ENCODE results near the gene PLA2G4D. TPM values are rescaled to one million over a fixed set of nuclear protein-coding genes. Genes with fewer than 3 reads are reported as not detected.
A peak's percentile ranks its signal among the peaks of the same experiment; 100 is the strongest.

PLA2G4D gene
- total and polyA plus RNA-seq, 2 donors (not counting 3 experiments of a cell fraction or from before 2014, with no cell fraction given): not detected

DNA sequence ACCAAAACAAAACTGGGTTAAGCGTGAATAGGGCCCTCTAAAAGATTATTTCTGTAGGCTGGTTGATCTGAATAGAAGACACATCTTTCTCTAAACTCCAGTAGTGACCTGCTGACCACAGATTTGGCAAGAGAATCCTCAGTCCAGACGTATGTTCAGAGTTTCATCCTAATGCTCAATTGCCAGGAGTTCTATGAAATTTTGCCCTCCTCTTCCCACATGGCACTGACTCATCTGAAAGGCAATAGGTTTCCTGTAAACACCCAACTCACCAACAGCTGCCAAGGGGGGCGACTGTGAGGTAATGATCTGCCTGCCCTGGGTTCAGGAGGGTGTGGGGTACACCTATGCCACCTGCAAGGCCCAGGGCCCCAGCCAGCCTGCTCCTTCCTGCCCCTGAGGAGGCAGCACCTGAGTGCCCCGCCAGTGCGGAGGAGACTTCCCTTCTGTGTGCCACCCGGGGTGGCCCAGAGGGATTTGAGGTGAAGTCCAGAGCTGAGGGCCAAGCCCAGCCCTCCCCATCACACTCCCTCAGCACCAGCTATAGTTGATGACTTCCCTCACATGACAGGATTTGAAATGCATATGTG is 8.4 kb upstream of the PLA2G4D start:
- Histone ChIP-seq H3K9me3 (replicated peaks; ENCODE audit: control insufficient read depth, insufficient read depth, low read length) (no peaks in the 10 kb centered on the region), H2AFZ (ENCODE audit: low read depth, low read length) (no peak overlapping the region), H3K27me3 (ENCODE audit: control insufficient read depth in 2 of 2, insufficient read depth in 2 of 2, low read length in 2 of 2) (peaks cover 0 to 2% of the 10 kb centered on the region in 2 experiments), H3K79me2 (ENCODE audit: control insufficient read depth, insufficient read depth, low read length) (no peaks in the 10 kb centered on the region), H3K4me3 (replicated peaks in 1 of 3; ENCODE audit: insufficient read depth in 1 of 3, low read depth in 1 of 3, low read length in 3 of 3) (no peak overlapping the region), H3K4me1 (ENCODE audit: control insufficient read depth, extremely low read depth, insufficient read depth, low read length) (peaks cover 18% of the 10 kb centered on the region), H3K36me3 (ENCODE audit: control insufficient read depth in 2 of 2, extremely low read depth in 1 of 2, insufficient read depth in 2 of 2, low read length in 2 of 2) (no peaks in the 10 kb centered on the region), H3K9me1 (replicated peaks; ENCODE audit: control insufficient read depth, extremely low read depth, insufficient read depth, low read length) (no peaks in the 10 kb centered on the region), H3K9ac (replicated peaks; ENCODE audit: extremely low read depth, insufficient read depth, low read length) (no peak overlapping the region), H3K4me2 (ENCODE audit: insufficient read depth, low read length) (no peak overlapping the region), H3K27ac (ENCODE audit: insufficient read depth, low read depth, low read length) (no peak overlapping the region), H4K20me1 (replicated peaks; ENCODE audit: control insufficient read depth, extremely low read depth, insufficient read depth, low read length) (no peaks in the 10 kb centered on the region)
- DNase-seq (ENCODE audit: low read depth, low spot score) (peak; percentile 28), FAIRE-seq (peak; percentile 65)
- intact Hi-C loops (cut with micrococcal nuclease) (no loop called here), dilution Hi-C loops (cut with MboI; ENCODE audit: extremely low pct_ligation_motif_present, low sequenced_read_pairs) (no loop called here)
- TF ChIP-seq POLR2AphosphoS5 (IDR thresholded peaks at IDR 0.05; ENCODE audit: insufficient read depth, low read depth, low read length) (no peak), EZH2 (IDR thresholded peaks at IDR 0.05; ENCODE audit: borderline replicate concordance, low read depth, low read length, severe bottlenecking) (no peak), FOS (IDR thresholded peaks at IDR 0.05; ENCODE audit: borderline replicate concordance, insufficient read depth, low read length) (peak; percentile 52)
- TF ChIP-seq, protein P1, sequence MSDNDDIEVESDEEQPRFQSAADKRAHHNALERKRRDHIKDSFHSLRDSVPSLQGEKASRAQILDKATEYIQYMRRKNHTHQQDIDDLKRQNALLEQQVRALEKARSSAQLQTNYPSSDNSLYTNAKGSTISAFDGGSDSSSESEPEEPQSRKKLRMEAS (IDR thresholded peaks at IDR 0.05; ENCODE audit: insufficient read depth, insufficient read length): no peak
- ChIA-PET CTCF (interaction anchor here (1.2 to 2.3 kb wide), 2 partner anchors 18 to 31 kb away, joined by 3 to 7 read pairs; no protein-coding TSS in a partner anchor), POLR2A (no interaction called here)
- BruUV-seq (replicated peaks): no TSS peak

DNA sequence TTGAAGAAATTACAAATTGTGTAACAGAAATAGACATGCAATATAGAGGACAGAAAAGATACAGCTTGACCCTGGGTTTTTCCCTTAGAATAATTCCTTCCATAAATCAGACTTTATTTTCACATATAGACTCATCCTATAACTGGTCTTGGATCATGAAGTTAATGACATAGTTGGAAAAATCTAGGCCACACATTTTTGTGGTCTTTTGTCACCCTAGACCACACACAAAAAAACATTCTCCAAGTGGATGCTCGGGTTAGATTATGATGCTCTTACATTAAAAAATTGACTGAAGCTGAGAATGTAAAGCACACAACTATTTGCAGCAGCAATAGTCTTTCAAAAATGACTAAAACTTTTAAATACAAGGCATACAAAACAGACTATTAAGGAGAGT is 7.5 kb upstream of the PLA2G4D start:
- H3K4me3 ChIP-seq (replicated peaks in 1 of 3; ENCODE audit: insufficient read depth in 1 of 3, low read depth in 1 of 3, low read length in 3 of 3): no peak overlapping the region
- no TSS peak for BruUV-seq (replicated peaks)
- no peak overlapping the region for H3K9ac ChIP-seq (replicated peaks; ENCODE audit: extremely low read depth, insufficient read depth, low read length)
- H3K27me3 ChIP-seq (ENCODE audit: control insufficient read depth in 2 of 2, insufficient read depth in 2 of 2, low read length in 2 of 2): no peaks in the 10 kb centered on the region
- no peak for DNase-seq (ENCODE audit: low read depth, low spot score)
- H3K9me3 ChIP-seq (replicated peaks; ENCODE audit: control insufficient read depth, insufficient read depth, low read length): no peaks in the 10 kb centered on the region
- intact Hi-C loops (cut with micrococcal nuclease): no loop called here
- H3K27ac ChIP-seq (ENCODE audit: insufficient read depth, low read depth, low read length): no peak overlapping the region
- no peaks in the 10 kb centered on the region for H4K20me1 ChIP-seq (replicated peaks; ENCODE audit: control insufficient read depth, extremely low read depth, insufficient read depth, low read length)
- POLR2A ChIA-PET: no interaction called here
- FAIRE-seq: no peak
- H3K9me1 ChIP-seq (replicated peaks; ENCODE audit: control insufficient read depth, extremely low read depth, insufficient read depth, low read length): no peaks in the 10 kb centered on the region
- H3K36me3 ChIP-seq (ENCODE audit: control insufficient read depth in 2 of 2, extremely low read depth in 1 of 2, insufficient read depth in 2 of 2, low read length in 2 of 2): no peaks in the 10 kb centered on the region
- no peak for TF ChIP-seq POLR2AphosphoS5 (IDR thresholded peaks at IDR 0.05; ENCODE audit: insufficient read depth, low read depth, low read length)
- TF ChIP-seq, protein P1 (IDR thresholded peaks at IDR 0.05; ENCODE audit: insufficient read depth, insufficient read length): no peak
- TF ChIP-seq FOS (IDR thresholded peaks at IDR 0.05; ENCODE audit: borderline replicate concordance, insufficient read depth, low read length): no peak
- no peak for TF ChIP-seq MYC (IDR thresholded peaks at IDR 0.05; ENCODE audit: low read depth, low read length)
- TF ChIP-seq, protein P2, sequence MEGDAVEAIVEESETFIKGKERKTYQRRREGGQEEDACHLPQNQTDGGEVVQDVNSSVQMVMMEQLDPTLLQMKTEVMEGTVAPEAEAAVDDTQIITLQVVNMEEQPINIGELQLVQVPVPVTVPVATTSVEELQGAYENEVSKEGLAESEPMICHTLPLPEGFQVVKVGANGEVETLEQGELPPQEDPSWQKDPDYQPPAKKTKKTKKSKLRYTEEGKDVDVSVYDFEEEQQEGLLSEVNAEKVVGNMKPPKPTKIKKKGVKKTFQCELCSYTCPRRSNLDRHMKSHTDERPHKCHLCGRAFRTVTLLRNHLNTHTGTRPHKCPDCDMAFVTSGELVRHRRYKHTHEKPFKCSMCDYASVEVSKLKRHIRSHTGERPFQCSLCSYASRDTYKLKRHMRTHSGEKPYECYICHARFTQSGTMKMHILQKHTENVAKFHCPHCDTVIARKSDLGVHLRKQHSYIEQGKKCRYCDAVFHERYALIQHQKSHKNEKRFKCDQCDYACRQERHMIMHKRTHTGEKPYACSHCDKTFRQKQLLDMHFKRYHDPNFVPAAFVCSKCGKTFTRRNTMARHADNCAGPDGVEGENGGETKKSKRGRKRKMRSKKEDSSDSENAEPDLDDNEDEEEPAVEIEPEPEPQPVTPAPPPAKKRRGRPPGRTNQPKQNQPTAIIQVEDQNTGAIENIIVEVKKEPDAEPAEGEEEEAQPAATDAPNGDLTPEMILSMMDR (IDR thresholded peaks at IDR 0.05; ENCODE audit: extremely low read depth in 1 of 2, insufficient read depth in 1 of 2, low read depth in 1 of 2, low read length in 2 of 2): no peak
- TF ChIP-seq EZH2 (IDR thresholded peaks at IDR 0.05; ENCODE audit: borderline replicate concordance, low read depth, low read length, severe bottlenecking): no peak
- no peak for TF ChIP-seq GATA2 (IDR thresholded peaks at IDR 0.05; ENCODE audit: insufficient read depth, insufficient read length, low read depth, low read length)
- no peak for TF ChIP-seq JUN (IDR thresholded peaks at IDR 0.05; ENCODE audit: borderline replicate concordance, insufficient read depth, insufficient read length, low read depth)
- TF ChIP-seq POLR2A (IDR thresholded peaks at IDR 0.05; ENCODE audit: low read depth, low read length): no peak
- H3K4me2 ChIP-seq (ENCODE audit: insufficient read depth, low read length): no peak overlapping the region
- H3K4me1 ChIP-seq (ENCODE audit: control insufficient read depth, extremely low read depth, insufficient read depth, low read length): peaks cover 18% of the 10 kb centered on the region
- no peak overlapping the region for H2AFZ ChIP-seq (ENCODE audit: low read depth, low read length)
- dilution Hi-C loops (cut with MboI; ENCODE audit: extremely low pct_ligation_motif_present, low sequenced_read_pairs): no loop called here
- CTCF ChIA-PET: interaction anchor here (1.2 to 2.3 kb wide), 2 partner anchors 18 to 32 kb away, joined by 3 to 7 read pairs; no protein-coding TSS in a partner anchor
- H3K79me2 ChIP-seq (ENCODE audit: control insufficient read depth, insufficient read depth, low read length): no peaks in the 10 kb centered on the region
